HUES6 (cell line): ENCODE results near the gene OCEL1.
A peak's percentile ranks its signal among the peaks of the same experiment; 100 is the strongest.

Experiments used
- H3K27ac ChIP-seq: 2 replicates; pipeline ENCODE4 v1.7.0; 2013; ENCODE audit warnings: low read depth, mild to moderate bottlenecking, low read length, inconsistent platforms
- H3K27me3 ChIP-seq: 2 replicates; pipeline ENCODE4 v1.6.1; 2013; ENCODE audit warnings: low read length; ENCODE audit not compliant: control insufficient read depth, insufficient read depth
- H3K36me3 ChIP-seq: 2 replicates; pipeline ENCODE4 v1.6.1; 2013; ENCODE audit warnings: low read length; ENCODE audit not compliant: control insufficient read depth, insufficient read depth
- H3K4me1 ChIP-seq: 2 replicates; pipeline ENCODE4 v1.6.1; 2013; ENCODE audit warnings: low read length; ENCODE audit not compliant: control insufficient read depth, insufficient read depth
- H3K4me3 ChIP-seq: 2 replicates; pipeline ENCODE4 v1.5.1; 2013; ENCODE audit warnings: low read depth, low read length
- H3K9ac ChIP-seq: one replicate; pipeline ENCODE4 v1.6.1; 2013; ENCODE audit warnings: mild to moderate bottlenecking, low read length
- H3K9me3 ChIP-seq: 2 replicates; pipeline ENCODE4 v1.6.1; 2013; ENCODE audit warnings: low read depth, low read length; ENCODE audit not compliant: control insufficient read depth, insufficient read depth

OCEL1 gene

DNA sequence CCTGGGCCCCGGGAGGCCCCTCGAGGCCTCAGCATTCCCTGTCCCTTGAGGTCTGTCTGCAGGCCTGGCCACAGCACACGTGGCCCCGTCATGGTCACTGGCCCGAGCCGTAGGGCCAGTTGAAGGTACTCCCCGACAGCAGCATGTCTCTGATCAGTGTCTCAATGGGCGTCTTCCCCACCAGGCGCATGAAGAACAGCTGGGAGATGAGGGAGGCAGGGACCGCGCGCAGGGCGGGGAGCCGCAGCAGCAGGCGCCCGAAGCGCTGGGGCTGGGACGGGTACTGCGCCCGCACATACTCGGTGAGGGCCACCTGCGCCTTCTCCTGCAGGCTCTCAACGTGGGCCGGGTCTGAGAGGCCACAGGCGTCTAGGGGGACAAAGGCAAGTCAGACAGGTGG lies 6.2 kb downstream of the OCEL1 start:
- Histone ChIP-seq H3K9me3 (no peaks in the 10 kb centered on the region), H3K27ac (no peak overlapping the region), H3K27me3 (no peaks in the 10 kb centered on the region), H3K9ac (no peak overlapping the region), H3K4me3 (no peak overlapping the region), H3K4me1 (peaks cover 20% of the 10 kb centered on the region), H3K36me3 (peaks cover 51% of the 10 kb centered on the region)

DNA sequence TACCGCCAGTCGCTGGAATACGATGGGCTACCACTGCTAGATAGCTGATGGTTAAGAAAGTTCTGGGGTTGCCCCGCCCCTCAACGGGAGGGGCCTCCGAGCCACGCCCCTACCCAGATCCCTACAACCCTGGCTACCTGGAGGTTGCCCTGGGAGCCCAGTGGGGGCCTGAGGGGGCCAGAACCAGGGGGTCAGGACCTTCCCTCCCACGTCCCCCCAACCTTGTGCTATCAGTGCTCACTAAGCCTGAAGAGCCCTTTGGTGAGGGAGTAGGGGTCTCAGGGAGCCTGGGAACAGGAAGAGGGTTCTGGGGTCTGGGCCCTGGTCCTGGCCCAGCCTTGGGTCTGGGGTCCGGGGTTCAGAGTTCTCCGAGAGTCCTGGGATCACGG lies 8.9 kb downstream of the OCEL1 start:
- peak overlapping the region; percentile 94 for H3K4me3 ChIP-seq
- H3K36me3 ChIP-seq, result peaks cover 57% of the 10 kb centered on the region
- H3K9me3 ChIP-seq, result no peaks in the 10 kb centered on the region
- H3K4me1 ChIP-seq, result peaks cover 17% of the 10 kb centered on the region
- H3K27me3 ChIP-seq, result no peaks in the 10 kb centered on the region
- H3K9ac ChIP-seq, result peak overlapping the region; percentile 72
- H3K27ac ChIP-seq, result peak overlapping the region; percentile 91; the same call in 1 of the 2 replicates

DNA sequence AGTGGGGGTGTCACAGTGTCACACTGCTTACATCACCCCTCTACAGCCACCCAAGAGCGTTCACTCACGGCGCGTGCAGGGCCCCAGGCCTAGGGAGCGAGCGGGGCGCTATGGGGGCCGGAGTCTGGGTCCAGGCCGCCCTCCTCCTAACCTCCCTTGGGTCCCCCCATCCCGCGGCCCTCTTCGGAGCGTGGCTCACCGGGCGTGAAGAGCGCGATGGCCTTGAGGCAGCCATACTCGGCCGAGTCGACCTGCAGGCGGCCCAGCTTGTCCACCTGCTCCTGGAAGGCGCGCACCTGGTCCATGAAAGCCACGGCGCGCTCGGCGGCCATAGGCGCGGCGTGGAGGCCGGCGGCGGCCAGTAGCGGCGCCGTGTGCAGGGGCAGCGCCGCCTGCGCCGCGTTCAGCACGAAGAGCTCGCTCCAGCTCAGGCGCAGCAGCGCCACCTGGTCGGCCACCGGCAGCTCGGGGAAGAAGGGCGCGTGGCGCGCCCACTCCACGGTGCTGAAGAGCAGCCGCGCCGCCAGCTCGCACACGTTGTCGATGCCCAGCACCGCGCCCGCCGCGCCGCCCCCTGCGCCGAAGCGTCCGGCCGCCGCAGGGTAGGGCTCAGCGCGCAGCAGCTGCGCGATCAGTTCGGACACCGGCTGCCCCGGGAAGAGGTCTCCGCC lies 9.4 kb downstream of the OCEL1 start:
- Histone ChIP-seq H3K9me3 (no peaks in the 10 kb centered on the region), H3K36me3 (peaks cover 58% of the 10 kb centered on the region), H3K27me3 (no peaks in the 10 kb centered on the region), H3K27ac (peak overlapping the region; percentile 91; the same call in 1 of the 2 replicates), H3K4me1 (peaks cover 17% of the 10 kb centered on the region), H3K9ac (peak overlapping the region; percentile 72), H3K4me3 (peak overlapping the region; percentile 94)

DNA sequence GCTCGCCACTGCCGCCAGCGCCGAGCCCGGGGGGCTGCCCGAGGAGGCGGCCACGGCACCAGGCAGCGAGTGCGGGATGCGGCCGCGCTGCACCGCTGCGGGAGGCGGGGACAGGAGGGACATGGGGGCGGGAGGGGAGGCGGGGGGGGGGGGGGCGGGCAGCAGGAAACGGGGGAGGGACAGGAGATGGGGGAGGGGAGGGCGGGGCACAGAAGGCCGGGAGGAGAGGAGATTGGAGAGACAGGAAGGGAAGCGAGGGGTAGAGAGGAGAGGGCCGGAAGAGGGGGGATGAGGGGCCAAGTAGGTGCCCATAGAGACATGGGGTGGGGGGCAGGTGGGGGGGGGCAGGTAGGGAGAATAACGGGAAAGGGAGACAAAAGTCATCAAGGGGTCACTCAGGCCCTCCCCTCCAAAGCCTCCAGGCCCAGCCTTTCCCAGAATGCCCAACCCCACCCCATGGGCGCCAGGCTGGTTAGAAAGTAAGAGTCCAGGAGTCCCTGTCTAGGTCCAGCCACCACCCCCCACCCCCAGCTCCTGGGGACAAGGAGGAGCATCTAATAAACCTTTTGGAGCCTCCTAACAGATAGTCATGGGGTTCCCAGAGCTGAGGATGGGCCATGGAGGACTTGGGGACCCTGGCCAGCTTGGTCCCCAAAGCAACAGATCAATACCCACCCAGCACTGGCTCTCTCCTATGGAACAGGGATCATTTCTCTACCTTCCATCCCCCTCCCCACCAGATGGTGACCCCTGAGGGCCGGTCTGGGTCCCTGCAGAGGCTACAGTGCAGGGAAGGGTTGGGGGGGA lies 10.1 kb downstream of the OCEL1 start:
- peak overlapping the region; percentile 72 for H3K9ac ChIP-seq
- H3K4me1 ChIP-seq, result peaks cover 17% of the 10 kb centered on the region
- peak overlapping the region; percentile 94 for H3K4me3 ChIP-seq
- H3K9me3 ChIP-seq, result no peaks in the 10 kb centered on the region
- peaks cover 62% of the 10 kb centered on the region for H3K36me3 ChIP-seq
- peak overlapping the region; percentile 91 for H3K27ac ChIP-seq
- H3K27me3 ChIP-seq, result no peaks in the 10 kb centered on the region

DNA sequence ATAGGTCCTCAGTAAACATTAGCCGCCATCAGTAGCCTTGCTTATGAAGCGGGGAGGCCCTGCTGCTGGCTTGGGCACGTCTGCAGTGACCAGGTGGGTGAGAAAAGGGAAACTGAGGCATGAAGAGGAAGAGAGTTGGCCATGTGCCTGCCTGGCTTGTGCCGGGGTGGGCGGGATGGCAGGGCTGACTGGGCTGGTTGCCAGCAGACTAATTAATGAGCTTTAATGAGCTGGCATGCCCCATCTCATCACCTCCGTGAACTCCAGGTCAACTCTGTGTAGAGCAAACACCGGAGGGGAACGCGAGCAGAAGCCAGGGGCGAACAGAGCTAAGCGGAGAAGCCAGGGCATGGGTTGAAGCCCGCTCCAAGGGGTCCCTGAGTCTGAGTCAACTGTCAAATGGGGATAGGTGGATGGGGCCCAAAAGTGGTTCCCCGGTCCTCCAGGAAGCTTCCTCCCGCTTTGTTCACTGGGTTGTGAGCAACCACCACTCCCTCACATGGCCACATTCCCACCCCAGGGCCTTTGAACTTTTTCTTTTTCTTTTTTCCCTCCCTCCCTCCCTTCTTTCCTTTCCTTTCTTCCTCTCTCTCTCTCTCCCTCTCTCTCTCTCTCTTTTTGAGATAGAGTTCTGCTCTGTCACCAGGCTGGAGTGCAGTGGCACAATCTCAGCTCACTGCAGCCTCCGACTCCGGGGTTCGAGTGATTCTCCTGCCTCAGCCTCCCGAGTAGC lies 11.0 kb downstream of the OCEL1 start:
- H3K27ac ChIP-seq, result peak overlapping the region; percentile 18
- H3K9me3 ChIP-seq, result no peaks in the 10 kb centered on the region
- peaks cover 55% of the 10 kb centered on the region for H3K36me3 ChIP-seq
- peak overlapping the region; percentile 34; the same call in 1 of the 2 replicates for H3K4me3 ChIP-seq
- no peaks in the 10 kb centered on the region for H3K27me3 ChIP-seq
- no peak overlapping the region for H3K9ac ChIP-seq
- peaks cover 22% of the 10 kb centered on the region for H3K4me1 ChIP-seq

DNA sequence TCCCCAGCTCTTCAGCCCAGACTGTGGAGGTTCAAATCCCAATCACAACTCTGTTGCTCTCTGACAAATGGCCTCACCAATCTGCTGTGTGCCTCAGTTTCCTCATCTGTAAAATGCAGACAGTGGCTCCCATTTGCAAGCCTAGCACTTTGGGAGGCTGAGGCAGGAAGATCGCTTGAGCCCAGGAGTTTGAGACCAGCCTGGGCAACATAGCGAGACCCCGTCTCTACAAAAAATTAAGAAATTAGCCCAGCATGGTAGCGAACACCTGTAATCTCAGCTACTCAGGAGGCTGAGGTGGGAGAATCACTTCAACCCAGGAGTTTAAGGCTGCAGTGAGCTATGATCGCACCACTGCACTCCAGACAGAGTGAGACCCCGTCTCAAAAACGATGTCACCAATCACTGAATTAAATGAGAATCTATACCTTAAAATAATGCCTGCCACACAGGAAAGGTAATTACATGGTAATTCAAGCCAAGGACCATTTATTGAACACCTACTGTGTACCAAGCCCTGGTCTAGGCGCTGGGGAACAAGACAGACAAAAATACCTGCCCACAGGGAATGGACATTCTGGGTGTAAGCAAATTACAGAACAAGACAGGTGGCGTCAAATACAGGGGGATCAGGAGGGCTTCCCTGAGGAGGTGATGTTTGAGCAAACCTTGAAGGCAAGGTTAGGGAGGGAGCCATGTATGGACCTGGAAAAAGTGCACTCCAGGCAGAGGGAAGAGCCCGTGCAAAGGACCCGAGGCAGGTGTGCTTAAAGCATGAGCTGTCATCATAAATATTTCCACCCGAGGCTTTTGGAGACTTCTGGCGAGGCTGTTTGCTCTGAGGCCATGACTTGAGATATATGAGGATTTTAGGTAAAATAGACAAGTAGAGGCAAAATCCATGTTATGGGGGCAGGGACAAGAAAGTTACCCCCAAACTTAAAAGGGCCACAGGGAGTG lies 12.0 kb downstream of the OCEL1 start:
- H3K27me3 ChIP-seq, result no peaks in the 10 kb centered on the region
- H3K9ac ChIP-seq, result no peak overlapping the region
- no peak overlapping the region for H3K4me3 ChIP-seq
- H3K27ac ChIP-seq, result no peak overlapping the region
- H3K36me3 ChIP-seq, result peaks cover 45% of the 10 kb centered on the region
- H3K4me1 ChIP-seq, result peaks cover 30% of the 10 kb centered on the region
- no peaks in the 10 kb centered on the region for H3K9me3 ChIP-seq

DNA sequence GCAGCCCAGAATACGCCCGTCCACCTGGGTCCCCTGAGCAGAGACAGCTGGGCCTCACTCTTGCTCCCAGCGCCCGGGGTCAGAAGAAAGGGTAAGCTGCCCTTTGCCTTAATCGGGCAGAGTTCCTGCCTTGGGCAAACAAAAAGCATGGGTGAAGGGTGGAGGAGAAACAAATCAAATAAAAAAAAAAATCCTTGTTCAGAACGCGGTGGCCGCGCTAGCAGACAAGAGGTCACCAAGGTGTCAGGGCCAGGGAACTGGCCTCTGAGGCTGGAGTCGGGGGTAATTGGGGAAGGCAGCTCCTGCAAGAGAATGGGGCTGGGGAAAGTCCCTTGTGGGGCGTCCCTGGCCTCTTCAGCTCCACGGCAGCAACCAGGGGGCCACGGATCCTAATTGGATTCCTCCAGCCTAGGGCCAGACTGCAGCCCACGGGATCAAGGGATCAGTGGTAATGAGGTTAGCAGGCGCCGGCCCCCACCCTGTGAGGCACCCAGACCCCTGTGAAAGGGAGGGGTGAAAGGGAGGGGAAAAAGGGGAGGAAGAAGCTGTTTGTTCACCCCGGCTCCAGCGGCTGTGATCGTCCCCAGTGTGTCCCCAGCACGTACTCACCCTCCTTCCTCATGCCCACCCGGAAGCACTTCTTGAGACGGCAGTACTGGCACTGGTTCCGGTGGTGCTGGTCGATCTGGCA lies 14.2 kb downstream of the OCEL1 start:
- H3K36me3 ChIP-seq, result peaks cover 29% of the 10 kb centered on the region
- peak overlapping the region; percentile 30 for H3K9ac ChIP-seq
- peaks cover 29% of the 10 kb centered on the region for H3K4me1 ChIP-seq
- no peaks in the 10 kb centered on the region for H3K9me3 ChIP-seq
- H3K27ac ChIP-seq, result no peak overlapping the region
- H3K27me3 ChIP-seq, result no peaks in the 10 kb centered on the region
- no peak overlapping the region for H3K4me3 ChIP-seq

DNA sequence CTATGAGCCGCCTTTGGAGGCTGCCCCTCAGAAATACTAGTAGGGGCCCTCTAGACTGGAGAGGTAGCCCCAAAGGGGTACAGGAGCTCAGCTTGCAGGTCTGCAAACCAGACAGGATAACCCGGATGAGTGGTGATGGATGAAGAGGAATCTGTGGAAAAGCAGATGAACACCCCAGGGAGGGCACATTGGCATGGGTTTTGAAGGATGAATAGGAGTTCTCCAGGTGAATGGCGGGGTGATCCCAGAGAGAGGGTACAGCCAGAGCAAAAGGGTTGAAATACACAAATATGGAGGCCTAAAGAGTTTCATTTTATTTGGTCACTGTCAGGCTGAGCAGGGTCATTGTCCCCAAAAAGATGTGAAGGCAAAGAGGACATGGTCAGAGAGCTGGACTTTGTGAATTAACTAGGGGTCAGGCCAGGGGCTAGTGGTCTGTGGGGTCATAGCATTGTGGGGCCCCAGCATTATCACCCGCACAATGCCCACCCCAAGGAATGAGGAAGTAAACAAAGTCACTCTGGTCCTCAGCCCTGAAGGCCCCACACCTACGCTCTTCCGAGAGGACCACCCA lies 14.9 kb downstream of the OCEL1 start:
- Histone ChIP-seq H3K9ac (no peak overlapping the region), H3K4me3 (no peak overlapping the region)

DNA sequence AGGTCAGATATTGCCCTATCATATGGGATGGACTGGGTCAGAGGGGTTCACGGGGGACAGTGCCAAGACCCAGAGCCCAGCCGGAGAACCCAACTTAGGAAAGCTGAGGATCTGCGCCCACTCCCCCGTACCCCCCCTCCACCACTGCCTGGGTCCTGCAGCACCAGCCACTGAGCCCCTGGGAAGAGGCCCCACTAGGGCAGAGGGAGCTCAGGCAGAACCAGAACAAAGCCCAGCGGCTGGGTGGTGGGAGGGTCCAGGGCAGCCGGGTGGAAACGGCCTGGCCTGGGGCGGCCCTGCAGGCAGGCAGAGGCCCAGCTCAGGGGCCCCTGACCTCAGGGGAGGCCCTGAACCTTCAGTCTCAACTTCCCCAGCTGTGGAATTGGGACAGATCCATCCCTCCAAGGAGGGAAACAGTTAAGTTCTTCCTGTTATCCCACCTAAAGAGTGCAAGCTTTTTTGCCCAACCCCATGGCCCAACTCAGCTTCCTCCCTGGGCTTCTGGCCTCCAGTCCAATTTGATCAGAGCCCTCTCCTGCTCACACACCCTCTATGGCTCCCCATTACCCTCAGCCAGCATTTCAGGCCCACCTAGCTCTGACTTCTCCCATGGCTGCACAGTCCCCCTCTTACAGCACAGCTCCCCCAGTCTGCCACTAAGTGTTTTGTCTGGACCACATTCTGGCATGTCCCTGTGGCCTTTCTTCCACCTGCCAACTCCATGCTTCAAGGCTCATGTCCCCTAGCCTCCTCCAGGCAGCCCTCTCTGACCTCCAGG lies 16.6 kb downstream of the OCEL1 start:
- Histone ChIP-seq H3K36me3 (peaks cover 23% of the 10 kb centered on the region), H3K4me3 (peak overlapping the region; percentile 99), H3K9ac (peak overlapping the region; percentile 27), H3K27ac (no peak overlapping the region), H3K4me1 (peaks cover 31% of the 10 kb centered on the region), H3K9me3 (no peaks in the 10 kb centered on the region), H3K27me3 (no peaks in the 10 kb centered on the region)

More for the DNA sequence above, 14.9 kb downstream of the OCEL1 start:
- no peak overlapping the region for H3K27ac ChIP-seq
- peaks cover 29% of the 10 kb centered on the region for H3K36me3 ChIP-seq
- H3K27me3 ChIP-seq, result no peaks in the 10 kb centered on the region
- H3K4me1 ChIP-seq, result peaks cover 29% of the 10 kb centered on the region
- H3K9me3 ChIP-seq, result no peaks in the 10 kb centered on the region
